Activated CD8-positive, alpha-beta T cell treated with anti-CD3 and anti-CD28 coated beads, Interleukin-2, amount 10 ng/mL, durations not matched to agents 7 days and 5 days (primary cell): ENCODE data around the gene MRPL12. TPM values are rescaled to one million over a fixed set of nuclear protein-coding genes. Genes with fewer than 3 reads are reported as not detected.

Experiments used
- ATAC-seq: fragments of 150-1000 bp; cut with Tn5 transposase; one replicate; pipeline ENCODE4 v1.10.0; 2021; ENCODE audit warnings: moderate library complexity
- CTCF ChIA-PET: fragments of 350-600 bp; sonication (Branson Sonifier 250); formaldehyde crosslinking; loops from one replicate; lab custom pipeline; 2021; ENCODE audit warnings: antibody characterized with exemption; lab: Charles Lee
- POLR2A ChIA-PET: fragments of 350-600 bp; sonication (Branson Sonifier 250); formaldehyde crosslinking; loops from one replicate; lab custom pipeline; 2021; ENCODE audit warnings: antibody characterized with exemption; lab: Charles Lee
- DNase-seq: peaks from one replicate; pipeline ENCODE4 v3.0.0-alpha.2; 2020
- H3K27ac Mint-ChIP-seq: one replicate; pipeline ENCODE4 v1.8.0; 2021; ENCODE audit warnings: mild to moderate bottlenecking, mixed read lengths
- H3K27me3 Mint-ChIP-seq: one replicate; pipeline ENCODE4 v1.8.0; 2021; ENCODE audit warnings: low read depth, mixed read lengths
- H3K36me3 Mint-ChIP-seq: one replicate; pipeline ENCODE4 v1.8.0; 2021; ENCODE audit warnings: low read depth, mixed read lengths
- H3K4me1 Mint-ChIP-seq: one replicate; pipeline ENCODE4 v1.8.0; 2021; ENCODE audit warnings: low read depth, mixed read lengths
- H3K4me3 Mint-ChIP-seq: one replicate; pipeline ENCODE4 v1.8.0; 2021; ENCODE audit warnings: mild to moderate bottlenecking, mixed read lengths
- H3K9me3 Mint-ChIP-seq: one replicate; pipeline ENCODE4 v1.8.0; 2022; ENCODE audit warnings: mixed read lengths; ENCODE audit not compliant: insufficient read depth
- total RNA-seq, 2 experiments: library from RNA; stranded (reverse); gene quantifications; one replicate each; pipeline ENCODE4 v1.2.3, GENCODE V29; 2021

Gene MRPL12
- total RNA-seq, 2 experiments from 2014 or later = 102 to 104 TPM

GRCh38 chr17:81713004-81713555 is 9.9 kb downstream of the MRPL12 start:
- CTCF ChIA-PET = no interaction called here
- POLR2A ChIA-PET = interaction anchor here (1.0 to 1.7 kb wide), 3 partner anchors 9 to 10 kb away, joined by 4 to 8 read pairs (median 6); partner anchors contain the start of gene MRPL12
- H3K9me3 Mint-ChIP-seq = no peaks in the 10 kb centered on the region
- H3K27ac Mint-ChIP-seq = peak overlapping the region; percentile 81
- no peaks in the 10 kb centered on the region for H3K27me3 Mint-ChIP-seq
- no peak for DNase-seq
- peaks cover 32% of the 10 kb centered on the region for H3K4me1 Mint-ChIP-seq
- no peak for ATAC-seq
- peaks cover 15% of the 10 kb centered on the region for H3K36me3 Mint-ChIP-seq
- H3K4me3 Mint-ChIP-seq = peak overlapping the region; percentile 91

- POLR2A ChIA-PET = interaction anchor here (1.1 to 1.7 kb wide), 2 partner anchors 9 to 11 kb away, joined by 4 to 8 read pairs; partner anchors contain the start of gene MRPL12
- Mint-ChIP-seq H3K4me1 (peaks cover 32% of the 10 kb centered on the region), H3K4me3 (peak overlapping the region; percentile 91), H3K36me3 (peaks cover 14% of the 10 kb centered on the region), H3K9me3 (no peaks in the 10 kb centered on the region), H3K27ac (no peak overlapping the region), H3K27me3 (no peaks in the 10 kb centered on the region)
- no peak for DNase-seq
- CTCF ChIA-PET = no interaction called here
- no peak for ATAC-seq
These were observed 10.6 kb downstream of the MRPL12 start for GRCh38 chr17:81713556-81714411.

GRCh38 chr17:81714412-81715106 is 11.4 kb downstream of the MRPL12 start:
- CTCF ChIA-PET = no interaction called here
- DNase-seq (no peak), ATAC-seq (no peak)
- H3K27ac Mint-ChIP-seq = no peak overlapping the region
- peaks cover 32% of the 10 kb centered on the region for H3K4me1 Mint-ChIP-seq
- H3K27me3 Mint-ChIP-seq = no peaks in the 10 kb centered on the region
- no peaks in the 10 kb centered on the region for H3K9me3 Mint-ChIP-seq
- H3K4me3 Mint-ChIP-seq = no peak overlapping the region
- POLR2A ChIA-PET = interaction anchor here (0.5 to 1.7 kb wide), 3 partner anchors 12 to 1034 kb away, joined by 3 to 8 read pairs (median 4); partner anchors contain the start of genes MCRIP1 and MRPL12
- peaks cover 13% of the 10 kb centered on the region for H3K36me3 Mint-ChIP-seq

GRCh38 chr17:81715107-81715871 is 12.1 kb downstream of the MRPL12 start:
- Mint-ChIP-seq H3K36me3 (peaks cover 9% of the 10 kb centered on the region), H3K27me3 (no peaks in the 10 kb centered on the region), H3K4me3 (no peak overlapping the region), H3K9me3 (no peaks in the 10 kb centered on the region), H3K27ac (no peak overlapping the region), H3K4me1 (peaks cover 26% of the 10 kb centered on the region)
- ChIA-PET POLR2A (interaction anchor here (0.5 to 1.7 kb wide), 3 partner anchors 12 to 1033 kb away, joined by 3 to 8 read pairs (median 4); partner anchors contain the start of genes MCRIP1 and MRPL12), CTCF (interaction anchor here (0.9 kb wide), 1 partner anchor 231 kb away, joined by 3 read pairs; no protein-coding TSS in a partner anchor)
- no peak for DNase-seq
- ATAC-seq = no peak

- ATAC-seq (no peak), DNase-seq (no peak)
- Mint-ChIP-seq H3K9me3 (no peaks in the 10 kb centered on the region), H3K27me3 (no peaks in the 10 kb centered on the region), H3K4me1 (peaks cover 18% of the 10 kb centered on the region), H3K4me3 (no peak overlapping the region), H3K36me3 (peaks cover 5% of the 10 kb centered on the region), H3K27ac (no peak overlapping the region)
- POLR2A ChIA-PET = no interaction called here
- CTCF ChIA-PET = interaction anchor here (0.9 kb wide), 1 partner anchor 232 kb away, joined by 3 read pairs; no protein-coding TSS in a partner anchor
These were observed 12.9 kb downstream of the MRPL12 start for GRCh38 chr17:81715872-81716673.

- CTCF ChIA-PET = no interaction called here
- Mint-ChIP-seq H3K4me1 (peaks cover 15% of the 10 kb centered on the region), H3K27ac (no peak overlapping the region), H3K27me3 (no peaks in the 10 kb centered on the region), H3K9me3 (no peaks in the 10 kb centered on the region), H3K36me3 (peaks cover 5% of the 10 kb centered on the region), H3K4me3 (no peak overlapping the region)
- ATAC-seq (no peak), DNase-seq (no peak)
- POLR2A ChIA-PET = no interaction called here
These were observed 13.5 kb downstream of the MRPL12 start for GRCh38 chr17:81716674-81716996.

- no peak overlapping the region for H3K27ac Mint-ChIP-seq
- peaks cover 5% of the 10 kb centered on the region for H3K36me3 Mint-ChIP-seq
- peaks cover 15% of the 10 kb centered on the region for H3K4me1 Mint-ChIP-seq
- H3K4me3 Mint-ChIP-seq = no peak overlapping the region
- no peaks in the 10 kb centered on the region for H3K9me3 Mint-ChIP-seq
- no peaks in the 10 kb centered on the region for H3K27me3 Mint-ChIP-seq
- POLR2A ChIA-PET = no interaction called here
- ATAC-seq = no peak
- DNase-seq = no peak
- CTCF ChIA-PET = no interaction called here
These were observed 14.0 kb downstream of the MRPL12 start for GRCh38 chr17:81717049-81717765.

GRCh38 chr17:81717766-81718089 is 14.6 kb downstream of the MRPL12 start:
- POLR2A ChIA-PET = no interaction called here
- H3K27ac Mint-ChIP-seq = no peak overlapping the region
- H3K36me3 Mint-ChIP-seq = peaks cover 5% of the 10 kb centered on the region
- H3K4me1 Mint-ChIP-seq = peaks cover 14% of the 10 kb centered on the region
- no peaks in the 10 kb centered on the region for H3K9me3 Mint-ChIP-seq
- no peak for ATAC-seq
- H3K4me3 Mint-ChIP-seq = no peak overlapping the region
- no peaks in the 10 kb centered on the region for H3K27me3 Mint-ChIP-seq
- DNase-seq = no peak
- CTCF ChIA-PET = no interaction called here

GRCh38 chr17:81719410-81720266 is 16.5 kb downstream of the MRPL12 start:
- H3K4me1 Mint-ChIP-seq = peaks cover 4% of the 10 kb centered on the region
- H3K36me3 Mint-ChIP-seq = peaks cover 3% of the 10 kb centered on the region
- ATAC-seq = no peak
- CTCF ChIA-PET = no interaction called here
- POLR2A ChIA-PET = interaction anchor here (1.0 to 1.2 kb wide), 2 partner anchors 8 to 17 kb away, joined by 3 to 5 read pairs; partner anchors contain the start of gene MRPL12
- H3K9me3 Mint-ChIP-seq = no peaks in the 10 kb centered on the region
- H3K27ac Mint-ChIP-seq = no peak overlapping the region
- H3K4me3 Mint-ChIP-seq = no peak overlapping the region
- H3K27me3 Mint-ChIP-seq = peaks cover 7% of the 10 kb centered on the region
- DNase-seq = no peak
